K562 (cell line): ENCODE data around the gene HDC. TPM values are rescaled to one million over a fixed set of nuclear protein-coding genes. Genes with fewer than 3 reads are reported as not detected.

Experiments
- ATAC-seq: fragments of 200-7000 bp; cut with Tn5 transposase; 3 replicates; pipeline ENCODE4 v1.9.1; 2020; ENCODE audit warnings: moderate library complexity
- BruUV-seq: library from RNA; stranded (reverse); fragments of 400-500 nt; replicated peaks from 2 replicates; lab custom pipeline; 2021; lab: Mats Ljungman, UMichigan
- CTCF ChIA-PET: fragments of 300-600 bp; formaldehyde crosslinking; extraction: SDS; loops from one replicate; lab custom pipeline; 2021; ENCODE audit warnings: low intra/inter-chr PET ratio; lab: Yijun Ruan, JAX
- POLR2A ChIA-PET: fragments of 300-600, 350-650 bp; sonication (Branson Sonifier 250); formaldehyde crosslinking; extraction: SDS; loops from one replicate; lab custom pipeline; 2021; ENCODE audit warnings: antibody characterized with exemption, inconsistent platforms; lab: Yijun Ruan, JAX
- DNase-seq, 4 experiments: peaks; one replicate each; pipeline versions ENCODE4 v3.0.0 to v3.0.0-alpha.2; 2011 to 2018; ENCODE audit warnings: low spot score in 3 of 4, mixed read lengths in 3 of 4; ENCODE audit errors: extremely low read depth in 1 of 4
- FAIRE-seq: peaks from 2 replicates; lab custom pipeline; 2011; peaks lifted over from hg19 to GRCh38; lab: Jason Lieb, UNC
- H2AFZ ChIP-seq: 2 replicates; pipeline ENCODE4 v1.6.0; 2011; ENCODE audit warnings: low read depth, low read length, control low read depth, inconsistent platforms
- H3K27ac ChIP-seq: fragments of 200-600 bp; 3 replicates; pipeline ENCODE4 v1.8.0; 2011; ENCODE audit warnings: low read depth, mild to moderate bottlenecking, control low read depth, inconsistent platforms, low read length, moderate library complexity, mixed read lengths; ENCODE audit errors: extremely low read depth
- H3K27me3 ChIP-seq, 2 experiments: fragments of 300-600 bp in 1 of 2; 2 replicates in 1 of 2; 3 replicates in 1 of 2; pipeline versions ENCODE4 v1.6.0 to v1.8.0; 2011; ENCODE audit warnings: inconsistent platforms in 2 of 2, low read length in 2 of 2, mild to moderate bottlenecking in 1 of 2, mixed read lengths in 1 of 2, moderate library complexity in 1 of 2; ENCODE audit not compliant: control insufficient read depth in 2 of 2, insufficient read depth in 2 of 2
- H3K36me3 ChIP-seq: fragments of 300-600 bp; 3 replicates; pipeline ENCODE4 v1.8.0; 2011; ENCODE audit warnings: mild to moderate bottlenecking, low read length, inconsistent platforms; ENCODE audit not compliant: control insufficient read depth, insufficient read depth
- H3K4me1 ChIP-seq, 2 experiments: fragments of 200-600 bp in 1 of 2; replicated peaks in 1 of 2; 2 replicates in 1 of 2; 3 replicates in 1 of 2; pipeline versions ENCODE4 v1.5.1 to v1.8.0; 2011; ENCODE audit warnings: inconsistent platforms in 2 of 2, low read length in 2 of 2, mild to moderate bottlenecking in 1 of 2, mixed read lengths in 1 of 2, moderate library complexity in 1 of 2; ENCODE audit not compliant: control insufficient read depth in 2 of 2, insufficient read depth in 2 of 2
- H3K4me2 ChIP-seq: 2 replicates; pipeline ENCODE4 v1.6.1; 2011; ENCODE audit warnings: low read length, control low read depth, inconsistent platforms, mixed read lengths; ENCODE audit not compliant: insufficient read depth
- H3K4me3 ChIP-seq: fragments of 200-600 bp; sonication (generic), shearing (Covaris generic); 2 replicates; pipeline ENCODE4 v1.5.1; 2016; ENCODE audit warnings: control low read depth, inconsistent platforms
- H3K79me2 ChIP-seq: fragments of 200-600 bp; 3 replicates; pipeline ENCODE4 v1.8.0; 2011; ENCODE audit warnings: low read length, inconsistent platforms; ENCODE audit not compliant: control insufficient read depth, insufficient read depth
- H3K9ac ChIP-seq, 2 experiments: 2 replicates each; pipeline versions ENCODE4 v1.6.0 to v1.6.1; 2011; ENCODE audit warnings: low read depth in 2 of 2, low read length in 2 of 2, control low read depth in 1 of 2, inconsistent platforms in 1 of 2, mild to moderate bottlenecking in 1 of 2, mixed read lengths in 1 of 2; ENCODE audit not compliant: insufficient read depth in 1 of 2
- H3K9me1 ChIP-seq: one replicate; pipeline ENCODE4 v1.6.0; 2011; ENCODE audit warnings: inconsistent platforms, mild to moderate bottlenecking, low read length, moderate library complexity; ENCODE audit not compliant: control insufficient read depth, insufficient read depth
- H3K9me3 ChIP-seq: replicated peaks from 2 replicates; pipeline ENCODE4 v1.5.1; 2011; ENCODE audit warnings: low read depth, low read length, inconsistent platforms; ENCODE audit not compliant: control insufficient read depth, insufficient read depth
- H4K20me1 ChIP-seq: replicated peaks from 2 replicates; pipeline ENCODE4 v1.6.1; 2011; ENCODE audit warnings: low read length, inconsistent platforms, mixed read lengths; ENCODE audit not compliant: control insufficient read depth, insufficient read depth
- CEBPB ChIP-seq: fragments of 450-650 bp; IDR thresholded peaks from 2 replicates; pipeline ENCODE4 v1.6.1; 2016; ENCODE audit warnings: missing genetic modification characterization, missing compliant biosample characterization
- CEBPG ChIP-seq, 3 experiments: fragments of 200-800 bp in 1 of 3; sonication (Bioruptor generic) in 1 of 3; sonication (generic) in 1 of 3; formaldehyde crosslinking in 1 of 3; IDR thresholded peaks in 2 of 3; conservative IDR thresholded peaks in 1 of 3; 2 replicates each; pipeline versions ENCODE4 v1.6.1 to v1.8.0; 2016 to 2022; ENCODE audit warnings: missing compliant biosample characterization in 2 of 3, missing genetic modification characterization in 2 of 3, mild to moderate bottlenecking in 1 of 3, missing genetic modification reagents in 1 of 3
- ERF ChIP-seq: fragments of 450-650 bp; formaldehyde crosslinking; IDR thresholded peaks from 2 replicates; pipeline ENCODE4 v1.4.0; 2020; ENCODE audit warnings: mild to moderate bottlenecking, mixed read lengths
- ETV1 ChIP-seq: fragments of 450-650 bp; conservative IDR thresholded peaks from 2 replicates; pipeline ENCODE4 v1.6.1; 2016; ENCODE audit warnings: missing genetic modification characterization, control low read depth, low read depth, missing compliant biosample characterization
- HMG20B ChIP-seq: fragments of 250-450 bp; sonication (Bioruptor Pico); IDR thresholded peaks from 2 replicates; pipeline ENCODE4 v1.5.0; 2021; ENCODE audit warnings: mild to moderate bottlenecking
- RFX5 ChIP-seq: IDR thresholded peaks from 2 replicates; pipeline ENCODE4 v1.6.1; 2011; ENCODE audit warnings: low read depth, mild to moderate bottlenecking, improper control_type of control experiment, low read length
- TCF3 ChIP-seq: sonication (generic); formaldehyde crosslinking; IDR thresholded peaks from 2 replicates; pipeline ENCODE4 v1.4.0; 2020; ENCODE audit warnings: mild to moderate bottlenecking, missing genetic modification reagents
- ZNF23 ChIP-seq: fragments of 250-450 bp; sonication (Bioruptor Pico); IDR thresholded peaks from 2 replicates; pipeline ENCODE4 v1.4.0; 2020; ENCODE audit warnings: mild to moderate bottlenecking
- ZNF239 ChIP-seq: fragments of 250-450 bp; sonication (Bioruptor Pico); IDR thresholded peaks from 2 replicates; pipeline ENCODE4 v1.4.0; 2020; ENCODE audit warnings: mild to moderate bottlenecking
- WGBS: fragments of 100-300 bp; shearing (Covaris generic); methylation state at CpG from one replicate; pipeline ENCODE4 v1.1.6; 2016; ENCODE audit warnings: low coverage, mixed read lengths; ENCODE audit not compliant: insufficient coverage; ENCODE audit errors: missing lambda C conversion rate; 5-methylcytosine and 5-hydroxymethylcytosine counted together
- in situ Hi-C: fragments of 300-500 bp; cut with MboI; formaldehyde crosslinking; loops from 4 replicates; pipeline ENCODE4 v1.15.0; 2018; ENCODE audit warnings: inconsistent platforms, mixed read lengths
- intact Hi-C: fragments of 100-400 bp; cut with micrococcal nuclease; formaldehyde crosslinking; loops from 2 replicates; pipeline ENCODE4 v1.14.2; 2022
- polyA plus RNA-seq, 8 experiments: library from polyadenylated mRNA; depleted of rRNA in 4 of 8; stranded (reverse) in 5 of 8; unstranded in 3 of 8; fragments of >200 nt; fragmentation: Nextera tagmentation in 2 of 8; fragmentation: Illumina TruSeq in 1 of 8; extraction: Ambion mirVana in 2 of 8; extraction: Trizol in 1 of 8; gene quantifications; 2 replicates each; pipeline versions ENCODE4 v1.2.1 to v1.2.3, GENCODE V29; 2011 to 2014; ENCODE audit warnings: inconsistent platforms in 1 of 8, missing spikeins in 1 of 8
- total RNA-seq, 7 experiments: library from RNA; depleted of rRNA in 6 of 7; stranded (reverse); fragments of >200 nt in 6 of 7; fragmentation: Illumina TruSeq in 2 of 7; extraction: Trizol in 2 of 7; gene quantifications; 2 replicates each; pipeline versions ENCODE4 v1.2.1 to v1.2.3, GENCODE V29; 2011 to 2021; ENCODE audit warnings: low replicate concordance in 1 of 7
- TF ChIP-seq, protein P1 (sequence below): fragments of 450-650 bp; IDR thresholded peaks from 2 replicates; pipeline ENCODE4 v1.6.1; 2016; ENCODE audit warnings: missing biosample characterization, missing genetic modification characterization

Gene HDC
- total and polyA plus RNA-seq, 9 of the 15 experiments (the other 6 are each of a cell fraction or from before 2014, with no cell fraction given), result 0.26 to 5.3 (median 0.99) TPM

DNA sequence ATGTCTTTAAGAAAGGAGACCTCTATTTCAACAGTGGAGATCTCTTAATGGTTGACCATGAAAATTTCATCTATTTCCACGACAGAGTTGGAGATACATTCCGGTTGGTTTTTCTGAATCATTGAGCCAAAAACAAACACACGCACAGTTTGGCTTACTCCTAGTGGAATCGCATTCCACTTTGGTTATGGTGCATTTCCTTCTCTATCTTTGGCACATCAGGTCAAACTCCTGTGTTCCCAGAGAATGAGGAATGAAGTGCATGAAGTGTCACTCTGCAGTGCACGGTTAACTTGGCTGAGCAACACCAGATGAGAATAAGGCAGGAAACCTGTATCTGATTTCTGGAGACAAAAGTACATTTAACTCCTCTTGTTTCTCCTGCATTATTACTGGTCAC is 38.5 kb downstream of the HDC start:
- no peaks in the 10 kb centered on the region for H3K9me3 ChIP-seq
- no peaks in the 10 kb centered on the region for H3K27me3 ChIP-seq
- FAIRE-seq (no peak), DNase-seq (no peak), ATAC-seq (no peak)
- CTCF ChIA-PET, result no interaction called here
- intact Hi-C loops, result no loop called here
- no peak for TF ChIP-seq ERF
- no peak for TF ChIP-seq ETV1
- TF ChIP-seq RFX5, result no peak
- no peak for TF ChIP-seq ZNF239
- TF ChIP-seq, protein P1, sequence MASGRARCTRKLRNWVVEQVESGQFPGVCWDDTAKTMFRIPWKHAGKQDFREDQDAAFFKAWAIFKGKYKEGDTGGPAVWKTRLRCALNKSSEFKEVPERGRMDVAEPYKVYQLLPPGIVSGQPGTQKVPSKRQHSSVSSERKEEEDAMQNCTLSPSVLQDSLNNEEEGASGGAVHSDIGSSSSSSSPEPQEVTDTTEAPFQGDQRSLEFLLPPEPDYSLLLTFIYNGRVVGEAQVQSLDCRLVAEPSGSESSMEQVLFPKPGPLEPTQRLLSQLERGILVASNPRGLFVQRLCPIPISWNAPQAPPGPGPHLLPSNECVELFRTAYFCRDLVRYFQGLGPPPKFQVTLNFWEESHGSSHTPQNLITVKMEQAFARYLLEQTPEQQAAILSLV, result no peak
- TF ChIP-seq ZNF23 (CRISPR knock-in tag), result no peak
- no peak overlapping the region for H3K4me3 ChIP-seq
- no peak overlapping the region for H3K9ac ChIP-seq
- no peaks in the 10 kb centered on the region for H4K20me1 ChIP-seq
- no peaks in the 10 kb centered on the region for H3K9me1 ChIP-seq
- BruUV-seq, result no TSS peak
- H3K79me2 ChIP-seq, result no peaks in the 10 kb centered on the region
- POLR2A ChIA-PET, result no interaction called here
- no peaks in the 10 kb centered on the region; a peak in 1 of 5 replicates for H3K4me1 ChIP-seq
- H2AFZ ChIP-seq, result no peak overlapping the region
- in situ Hi-C loops, result no loop called here
- 89% methylated on average over 5 of the region's 5 CpGs for WGBS
- H3K36me3 ChIP-seq, result peaks cover 41% of the 10 kb centered on the region
- no peak overlapping the region for H3K4me2 ChIP-seq
- H3K27ac ChIP-seq, result no peak overlapping the region

DNA sequence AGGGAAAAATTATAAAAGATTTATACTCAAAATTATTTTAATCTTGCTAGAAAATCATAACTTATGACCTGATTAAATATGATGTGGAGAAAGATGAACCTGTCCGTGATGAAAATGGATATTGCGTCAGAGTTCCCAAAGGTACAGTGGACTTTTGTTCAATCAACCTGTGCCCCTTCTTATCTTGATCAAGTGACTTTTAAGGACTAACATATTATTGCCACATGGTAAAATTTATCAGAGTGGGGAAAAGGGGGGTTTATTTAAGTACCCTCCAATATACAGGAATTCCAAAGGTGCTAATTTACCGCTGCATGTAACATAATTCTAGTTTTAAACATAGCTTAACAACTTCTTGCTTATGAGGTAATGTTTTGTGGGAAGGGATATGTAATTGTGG is 39.6 kb downstream of the HDC start:
- WGBS, result 94% methylated on average over 3 of the region's 3 CpGs
- DNase-seq (no peak), FAIRE-seq (no peak), ATAC-seq (no peak)
- Histone ChIP-seq H3K79me2 (no peaks in the 10 kb centered on the region), H4K20me1 (no peaks in the 10 kb centered on the region), H3K4me2 (no peak overlapping the region), H3K27me3 (no peaks in the 10 kb centered on the region), H3K9me3 (no peaks in the 10 kb centered on the region), H3K9me1 (no peaks in the 10 kb centered on the region), H3K4me1 (no peaks in the 10 kb centered on the region; a peak in 1 of 5 replicates), H3K36me3 (peaks cover 41% of the 10 kb centered on the region), H3K4me3 (no peak overlapping the region), H3K9ac (no peak overlapping the region), H2AFZ (no peak overlapping the region), H3K27ac (no peak overlapping the region)
- TF ChIP-seq HMG20B (CRISPR knock-in tag), result no peak
- no peak for TF ChIP-seq CEBPG (CRISPR knock-in tag; IDR thresholded peaks at IDR 0.05)
- peak in 1 of 2 experiments; percentile 60; a peak in 2 of 4 replicates for TF ChIP-seq CEBPG (tag; conservative IDR thresholded peaks at IDR 0.05 in 1 of 2, IDR thresholded peaks at IDR 0.05 in 1 of 2)
- TF ChIP-seq CEBPB (tag), result peak; percentile 66
- TF ChIP-seq TCF3 (CRISPR knock-in tag), result no peak
- CTCF ChIA-PET, result no interaction called here
- POLR2A ChIA-PET, result no interaction called here
- no TSS peak for BruUV-seq
- intact Hi-C loops (no loop called here), in situ Hi-C loops (no loop called here)
